K562 treated with DMSO at 1 percent for 12 hours (cell line): ENCODE measurements around the gene CXorf51A. TPM values are rescaled to one million over a fixed set of nuclear protein-coding genes. Genes with fewer than 3 reads are reported as not detected.

ENCODE experiments used
- total RNA-seq: library from RNA; unstranded; fragments of 300-600 nt; gene quantifications from 2 replicates; pipeline ENCODE4 v1.2.3, GENCODE V29; 2022; ENCODE audit not compliant: insufficient read depth

The CXorf51A gene
- total RNA-seq = not detected in 2 replicates

GRCh38 chrX:146814644-146815043 is at the start of gene CXorf51A:
CXorf51A (minus strand) TSS chrX:146814744; CDS start chrX:146814723, 21 bp downstream.

GRCh38 chrX:146809471-146809870 is 5.1 kb downstream of the CXorf51A start, which contains the start of gene CXorf51B:
CXorf51B (plus strand) TSS chrX:146809771; CDS start chrX:146809792, 21 bp downstream.

Other genes starting within 250 kb of the CXorf51A start
- gene CXorf51B, start 5.0 kb downstream of the CXorf51A start, total RNA-seq = not detected in 2 replicates